Bronchial epithelial cell (primary cell): ENCODE data around the gene HIGD1A. TPM values are rescaled to one million over a fixed set of nuclear protein-coding genes. Genes with fewer than 3 reads are reported as not detected.
"Not testable (repeated sequence)": the region's sequence is repeated elsewhere in the genome, so short reads cannot be mapped to it uniquely, and the experiment has no call there.

Source experiments
- DNase-seq: peaks from one replicate; pipeline ENCODE4 v3.0.0-alpha.2; 2010; ENCODE audit warnings: low read depth
- FAIRE-seq: peaks from 2 replicates; lab custom pipeline; 2011; peaks lifted over from hg19 to GRCh38; lab: Jason Lieb, UNC
- H3K27me3 ChIP-seq: 2 replicates; pipeline ENCODE4 v1.5.1; 2011; ENCODE audit warnings: low read length; ENCODE audit not compliant: control insufficient read depth, insufficient read depth
- H3K36me3 ChIP-seq: 2 replicates; pipeline ENCODE4 v1.5.1; 2011; ENCODE audit warnings: low read length; ENCODE audit not compliant: control insufficient read depth, insufficient read depth
- H3K4me3 ChIP-seq: 2 replicates; pipeline ENCODE4 v1.5.1; 2011; ENCODE audit warnings: mild to moderate bottlenecking, low read depth, low read length, control low read depth
- total RNA-seq: library from RNA; depleted of rRNA; stranded (reverse); fragments of >200 nt; gene quantifications from 2 replicates; pipeline ENCODE4 v1.2.1, GENCODE V29; 2014
- TF ChIP-seq, protein P1 (sequence below): IDR thresholded peaks from 2 replicates; pipeline ENCODE4 v1.5.1; 2011; ENCODE audit warnings: mild to moderate bottlenecking, moderate library complexity, low read length, control low read depth, inconsistent platforms; ENCODE audit not compliant: insufficient read depth, severe bottlenecking

The HIGD1A gene
- total RNA-seq, 1 donor from 2014 or later = 219 TPM

- TF ChIP-seq, protein P1, sequence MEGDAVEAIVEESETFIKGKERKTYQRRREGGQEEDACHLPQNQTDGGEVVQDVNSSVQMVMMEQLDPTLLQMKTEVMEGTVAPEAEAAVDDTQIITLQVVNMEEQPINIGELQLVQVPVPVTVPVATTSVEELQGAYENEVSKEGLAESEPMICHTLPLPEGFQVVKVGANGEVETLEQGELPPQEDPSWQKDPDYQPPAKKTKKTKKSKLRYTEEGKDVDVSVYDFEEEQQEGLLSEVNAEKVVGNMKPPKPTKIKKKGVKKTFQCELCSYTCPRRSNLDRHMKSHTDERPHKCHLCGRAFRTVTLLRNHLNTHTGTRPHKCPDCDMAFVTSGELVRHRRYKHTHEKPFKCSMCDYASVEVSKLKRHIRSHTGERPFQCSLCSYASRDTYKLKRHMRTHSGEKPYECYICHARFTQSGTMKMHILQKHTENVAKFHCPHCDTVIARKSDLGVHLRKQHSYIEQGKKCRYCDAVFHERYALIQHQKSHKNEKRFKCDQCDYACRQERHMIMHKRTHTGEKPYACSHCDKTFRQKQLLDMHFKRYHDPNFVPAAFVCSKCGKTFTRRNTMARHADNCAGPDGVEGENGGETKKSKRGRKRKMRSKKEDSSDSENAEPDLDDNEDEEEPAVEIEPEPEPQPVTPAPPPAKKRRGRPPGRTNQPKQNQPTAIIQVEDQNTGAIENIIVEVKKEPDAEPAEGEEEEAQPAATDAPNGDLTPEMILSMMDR = no peak
- no peaks in the 10 kb centered on the region for H3K27me3 ChIP-seq
- DNase-seq = peak; percentile 46
- no peaks in the 10 kb centered on the region for H3K36me3 ChIP-seq
- FAIRE-seq = no peak
- H3K4me3 ChIP-seq = no peak overlapping the region
These were observed 11.5 kb upstream of the HIGD1A start for GRCh38 chr3:42815826-42816225.

GRCh38 chr3:42814914-42815507 lies 10.7 kb upstream of the HIGD1A start:
- Histone ChIP-seq H3K4me3 (no peak overlapping the region), H3K36me3 (no peaks in the 10 kb centered on the region), H3K27me3 (no peaks in the 10 kb centered on the region)
- TF ChIP-seq, protein P1 = no peak
- FAIRE-seq (no peak), DNase-seq (peak; percentile 71)

DNA sequence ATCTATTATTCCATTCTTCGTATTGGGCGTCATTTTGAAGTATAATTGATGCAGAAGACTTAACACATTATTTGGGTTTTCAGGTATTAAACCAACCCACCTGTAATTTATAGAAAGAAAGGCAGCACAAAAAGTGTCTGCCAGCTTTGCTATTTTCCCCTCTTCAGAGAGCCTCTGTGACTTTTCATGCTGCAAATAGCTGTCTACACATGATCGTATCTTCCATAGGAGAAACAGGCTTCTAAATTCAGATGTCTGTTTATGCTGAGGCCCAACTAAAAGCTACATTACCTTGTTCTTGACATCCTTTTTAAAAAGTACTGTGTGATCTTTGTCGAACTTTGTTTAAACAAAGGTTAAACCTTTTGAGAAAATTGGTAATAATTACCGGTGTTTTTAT lies 10.0 kb upstream of the HIGD1A start:
- Histone ChIP-seq H3K27me3 (no peaks in the 10 kb centered on the region), H3K36me3 (no peaks in the 10 kb centered on the region), H3K4me3 (no peak overlapping the region)
- DNase-seq = no peak
- no peak for FAIRE-seq
- TF ChIP-seq, protein P1 = no peak

- not testable (repeated sequence) for FAIRE-seq, H3K36me3 ChIP-seq, H3K4me3 ChIP-seq, DNase-seq, H3K27me3 ChIP-seq
These were observed 7.0 kb upstream of the HIGD1A start for GRCh38 chr3:42811118-42811883.

- FAIRE-seq, H3K27me3 ChIP-seq, DNase-seq, H3K4me3 ChIP-seq, H3K36me3 ChIP-seq: not testable (repeated sequence)
These were observed 6.4 kb upstream of the HIGD1A start for GRCh38 chr3:42810706-42811105.

- DNase-seq = peak; percentile 42
- no peak within 1 kb of the TSS for H3K4me3 ChIP-seq
- no peaks in the 10 kb centered on the region for H3K36me3 ChIP-seq
- H3K27me3 ChIP-seq = no peaks in the 10 kb centered on the region
- TF ChIP-seq, protein P1 = no peak
- FAIRE-seq = no peak
These were observed 4.9 kb upstream of the HIGD1A start, which contains the start of gene ACKR2 for GRCh38 chr3:42809202-42809601. Gene ACKR2 (plus strand): TSS chr3:42809445. CDS start chr3:42864503, 55,058 bp downstream.
